ENCODE results near the gene NAPB. TPM values are rescaled to one million over a fixed set of nuclear protein-coding genes. Genes with fewer than 3 reads are reported as not detected.

Gene NAPB
- total RNA-seq, 1 experiment from 2014 or later, result 5.8 TPM

- CTCF ChIA-PET, result no interaction called here
- Histone ChIP-seq H3K36me3 (ENCODE audit: control insufficient read depth, insufficient read depth, low read length) (no peaks in the 10 kb centered on the region), H3K27me3 (ENCODE audit: control insufficient read depth, insufficient read depth, low read length) (no peaks in the 10 kb centered on the region), H3K9me3 (ENCODE audit: control insufficient read depth, insufficient read depth, low read depth, low read length) (no peaks in the 10 kb centered on the region), H3K27ac (ENCODE audit: low read length) (no peak overlapping the region), H3K4me1 (ENCODE audit: control insufficient read depth, insufficient read depth, low read length) (no peaks in the 10 kb centered on the region), H3K4me3 (ENCODE audit: low read depth in 2 of 2, low read length in 2 of 2) (no peak overlapping the region)
- no peak for ATAC-seq
- TF ChIP-seq TCF7L2 (IDR thresholded peaks at IDR 0.05; ENCODE audit: low read depth, low read length) (no peak), POLR2AphosphoS5 (IDR thresholded peaks at IDR 0.05; ENCODE audit: low read depth, low read length) (no peak), SIN3A (IDR thresholded peaks at IDR 0.05; ENCODE audit: borderline replicate concordance, insufficient read depth, low read depth, low read length) (no peak), CTCF (IDR thresholded peaks at IDR 0.05) (no peak), REST (IDR thresholded peaks at IDR 0.05; ENCODE audit: insufficient read depth in 1 of 2, low read depth in 2 of 2, low read length in 1 of 2) (no peak)
- DNase-seq (ENCODE audit: low read depth, low spot score), result no peak
- POLR2A ChIA-PET, result no interaction called here
- in situ Hi-C loops (cut with HindIII; ENCODE audit: low pct_unique_long_range_greater_than_20kb, low sequenced_read_pairs), result no loop called here
- no TSS peak for BruUV-seq (replicated peaks)
- intact Hi-C loops (cut with micrococcal nuclease; ENCODE audit: unreplicated experiment), result loop anchor here (10.0 kb wide), 1 partner anchor 283 kb away; no protein-coding TSS in a partner anchor
Observed at GRCh38 chr20:23337312-23337711, 84.0 kb downstream of the NAPB start.

- DNase-seq (ENCODE audit: low read depth, low spot score) (no peak), ATAC-seq (no peak)
- ChIA-PET CTCF (no interaction called here), POLR2A (no interaction called here)
- TF ChIP-seq POLR2AphosphoS5 (IDR thresholded peaks at IDR 0.05; ENCODE audit: low read depth, low read length) (no peak), CTCF (IDR thresholded peaks at IDR 0.05) (no peak), SIN3A (IDR thresholded peaks at IDR 0.05; ENCODE audit: borderline replicate concordance, insufficient read depth, low read depth, low read length) (no peak), TCF7L2 (IDR thresholded peaks at IDR 0.05; ENCODE audit: low read depth, low read length) (no peak), REST (IDR thresholded peaks at IDR 0.05; ENCODE audit: insufficient read depth in 1 of 2, low read depth in 2 of 2, low read length in 1 of 2) (no peak)
- H3K9me3 ChIP-seq (ENCODE audit: control insufficient read depth, insufficient read depth, low read depth, low read length), result no peaks in the 10 kb centered on the region
- intact Hi-C loops (cut with micrococcal nuclease; ENCODE audit: unreplicated experiment), result loop anchor here (10.0 kb wide), 1 partner anchor 282 kb away; no protein-coding TSS in a partner anchor
- in situ Hi-C loops (cut with HindIII; ENCODE audit: low pct_unique_long_range_greater_than_20kb, low sequenced_read_pairs), result no loop called here
- no TSS peak for BruUV-seq (replicated peaks)
- H3K36me3 ChIP-seq (ENCODE audit: control insufficient read depth, insufficient read depth, low read length), result no peaks in the 10 kb centered on the region
- H3K27ac ChIP-seq (ENCODE audit: low read length), result no peak overlapping the region
- no peaks in the 10 kb centered on the region for H3K4me1 ChIP-seq (ENCODE audit: control insufficient read depth, insufficient read depth, low read length)
- H3K4me3 ChIP-seq (ENCODE audit: low read depth in 2 of 2, low read length in 2 of 2), result no peak overlapping the region
- H3K27me3 ChIP-seq (ENCODE audit: control insufficient read depth, insufficient read depth, low read length), result no peaks in the 10 kb centered on the region
Observed at GRCh38 chr20:23336476-23336875, 84.8 kb downstream of the NAPB start.
